Thoracic aorta (tissue), 2 donors: ENCODE measurements around the gene HYLS1. TPM values are rescaled to one million over a fixed set of nuclear protein-coding genes. Genes with fewer than 3 reads are reported as not detected.

Experiments
- ATAC-seq: fragments of 150-250 bp; one replicate; pipeline ENCODE4 v1.8.0; 2017; ENCODE audit warnings: low read depth; ENCODE audit not compliant: insufficient number of reproducible peaks, low FRiP score
- DNase-seq: peaks from one replicate; pipeline ENCODE4 v3.0.0-alpha.2; 2020; ENCODE audit warnings: low spot score
- H3K27ac ChIP-seq, 2 donors: fragments of 200-600 bp; sonication (generic); 1 replicate in 1 of 2; 2 replicates in 1 of 2; pipeline ENCODE4 v1.5.1; 2016; ENCODE audit warnings: mild to moderate bottlenecking in 2 of 2, moderate library complexity in 2 of 2
- H3K27me3 ChIP-seq: fragments of 200-600 bp; sonication (generic); replicated peaks from 2 replicates; pipeline ENCODE4 v1.6.0; 2016; ENCODE audit warnings: mild to moderate bottlenecking; ENCODE audit not compliant: insufficient read depth
- H3K36me3 ChIP-seq: fragments of 200-600 bp; sonication (generic); one replicate; pipeline ENCODE4 v1.5.1; 2016
- H3K4me1 ChIP-seq, 2 donors: fragments of 200-600 bp; sonication (generic); 1 replicate in 1 of 2; 2 replicates in 1 of 2; pipeline versions ENCODE4 v1.5.1 to v1.6.0; 2016; ENCODE audit warnings: low read depth in 2 of 2, mild to moderate bottlenecking in 1 of 2; ENCODE audit not compliant: control insufficient read depth in 1 of 2
- H3K4me3 ChIP-seq: fragments of 200-600 bp; sonication (generic); 2 replicates; pipeline ENCODE4 v1.5.1; 2016; ENCODE audit warnings: mild to moderate bottlenecking
- H3K9me3 ChIP-seq: fragments of 200-600 bp; sonication (generic); 2 replicates; pipeline ENCODE4 v1.5.1; 2016
- CTCF ChIP-seq: fragments of 200-600 bp; sonication (generic); IDR thresholded peaks from one replicate; pipeline ENCODE4 v1.5.1; 2019; ENCODE audit warnings: antibody characterized with exemption
- total RNA-seq, 2 donors: library from RNA; depleted of rRNA; stranded (reverse); fragments of >200 nt; gene quantifications; one replicate each; pipeline versions ENCODE4 v1.1.0 to v1.2.3, GENCODE V29; 2016

Gene HYLS1
- total RNA-seq, 2 donors from 2014 or later: 0.56 to 6.1 TPM

GRCh38 chr11:125892994-125893393 lies 5.5 kb downstream of the HYLS1 start:
- no peak for ATAC-seq
- no peak for TF ChIP-seq CTCF
- H3K36me3 ChIP-seq: peaks cover 6% of the 10 kb centered on the region
- no peaks in the 10 kb centered on the region for H3K27me3 ChIP-seq
- no peak overlapping the region for H3K4me3 ChIP-seq
- no peak overlapping the region for H3K27ac ChIP-seq
- no peaks in the 10 kb centered on the region for H3K9me3 ChIP-seq
- DNase-seq: no peak
- H3K4me1 ChIP-seq: peaks cover 0 to 3% of the 10 kb centered on the region in 2 donors

- no peaks in the 10 kb centered on the region for H3K9me3 ChIP-seq
- TF ChIP-seq CTCF: no peak
- H3K4me1 ChIP-seq: peaks cover 14 to 19% of the 10 kb centered on the region in 2 donors
- peaks cover 7% of the 10 kb centered on the region for H3K27me3 ChIP-seq
- DNase-seq (no peak), ATAC-seq (no peak)
- no peak overlapping the region for H3K27ac ChIP-seq
- no peak overlapping the region for H3K4me3 ChIP-seq
- H3K36me3 ChIP-seq: peaks cover 5% of the 10 kb centered on the region
These were observed 14.4 kb downstream of the HYLS1 start for GRCh38 chr11:125901872-125902271.

GRCh38 chr11:125902277-125902926 lies 14.9 kb downstream of the HYLS1 start:
- ATAC-seq (no peak), DNase-seq (no peak)
- H3K4me1 ChIP-seq: peaks cover 14 to 19% of the 10 kb centered on the region in 2 donors
- H3K27ac ChIP-seq: peak overlapping the region; percentile 81 to 83
- TF ChIP-seq CTCF: no peak
- H3K4me3 ChIP-seq: peak overlapping the region; percentile 91
- H3K27me3 ChIP-seq: peaks cover 7% of the 10 kb centered on the region
- H3K9me3 ChIP-seq: no peaks in the 10 kb centered on the region
- peaks cover 5% of the 10 kb centered on the region for H3K36me3 ChIP-seq

- Histone ChIP-seq H3K9me3 (no peaks in the 10 kb centered on the region), H3K4me1 (peaks cover 14 to 19% of the 10 kb centered on the region in 2 donors), H3K36me3 (peaks cover 5% of the 10 kb centered on the region), H3K27ac (peak within 1 kb of the TSS; percentile 81 to 83), H3K27me3 (peaks cover 7% of the 10 kb centered on the region), H3K4me3 (peak within 1 kb of the TSS; percentile 91)
- ATAC-seq (peak; percentile 57), DNase-seq (peak; percentile 79)
- no peak for TF ChIP-seq CTCF
These were observed 15.7 kb downstream of the HYLS1 start, which contains the start of gene PUS3 for GRCh38 chr11:125902927-125903710. Gene PUS3, minus strand, starts transcription at chr11:125903206. Its CDS starts 6,922 bp downstream, at chr11:125896284.
